D721Med (cell line): ENCODE measurements around the gene OPCML.

Source experiments
- DNase-seq: peaks from one replicate; pipeline ENCODE4 v3.0.0; 2011; ENCODE audit warnings: low spot score; ENCODE audit not compliant: insufficient read length
- FAIRE-seq: peaks from 2 replicates; lab custom pipeline; 2011; peaks lifted over from hg19 to GRCh38; lab: Jason Lieb, UNC
- CTCF ChIP-seq: IDR thresholded peaks from 2 replicates; pipeline ENCODE4 v1.5.1; 2012; ENCODE audit warnings: mild to moderate bottlenecking, control low read depth; ENCODE audit not compliant: insufficient read depth; ENCODE audit errors: missing control alignments

Gene OPCML

GRCh38 chr11:132523929-132524328 is 1008.4 kb downstream of the OPCML start:
- FAIRE-seq (no peak), DNase-seq (no peak)
- no peak for TF ChIP-seq CTCF

- FAIRE-seq, result no peak
- DNase-seq, result no peak
- no peak for TF ChIP-seq CTCF
These were observed 1012.1 kb downstream of the OPCML start for GRCh38 chr11:132520199-132520598.

DNA sequence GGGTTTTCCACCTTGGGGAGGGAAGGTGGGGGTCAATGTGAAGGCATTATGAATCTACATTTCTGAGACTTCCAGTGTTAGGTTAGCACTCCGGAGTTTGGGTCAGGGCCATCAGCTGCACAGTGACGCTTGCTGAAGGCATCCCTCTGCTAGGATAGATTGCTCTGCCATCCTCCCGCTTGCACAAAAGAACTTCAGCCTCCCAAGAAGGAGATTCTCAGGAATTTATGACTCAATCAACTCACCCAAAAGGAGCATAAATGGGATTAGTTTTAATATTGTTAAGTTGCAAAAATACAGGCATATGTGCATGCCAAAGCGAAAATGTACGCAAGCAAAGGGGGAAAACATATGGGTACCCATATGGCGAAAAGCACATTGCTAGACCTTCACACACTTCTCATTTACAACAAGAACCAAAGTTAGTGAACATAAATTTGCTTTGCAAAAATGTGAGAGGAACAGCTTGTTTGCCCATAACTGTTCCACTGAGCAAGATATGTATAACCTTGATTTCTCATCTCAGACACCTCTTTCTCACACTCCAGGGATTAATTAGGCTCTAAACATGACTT is 1013.0 kb downstream of the OPCML start:
- DNase-seq, result no peak
- no peak for TF ChIP-seq CTCF
- no peak for FAIRE-seq

GRCh38 chr11:132504501-132505041 is 1027.7 kb downstream of the OPCML start:
- FAIRE-seq (no peak), DNase-seq (no peak)
- no peak for TF ChIP-seq CTCF

GRCh38 chr11:132501356-132501755 is 1030.9 kb downstream of the OPCML start:
- no peak for TF ChIP-seq CTCF
- no peak for DNase-seq
- FAIRE-seq, result no peak

DNA sequence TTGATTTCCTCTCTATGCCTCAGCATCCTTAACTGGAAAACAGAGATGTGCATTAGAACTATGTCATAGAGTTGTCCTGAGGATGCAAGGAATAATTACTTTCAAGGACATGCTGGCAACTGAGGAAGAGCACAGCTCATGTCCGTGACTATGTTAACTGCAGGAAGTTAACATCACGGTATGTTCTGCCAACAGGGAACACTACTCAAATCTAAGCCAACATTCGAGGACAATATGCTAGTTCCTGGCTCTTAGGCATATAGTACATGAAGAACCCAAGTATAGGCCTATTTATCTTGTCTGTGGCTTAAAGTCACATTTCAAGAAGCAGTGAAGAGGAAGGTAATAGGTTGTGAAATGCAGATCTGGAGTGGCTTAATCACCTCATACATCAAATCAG is 1032.6 kb downstream of the OPCML start:
- TF ChIP-seq CTCF, result no peak
- DNase-seq (no peak), FAIRE-seq (no peak)

DNA sequence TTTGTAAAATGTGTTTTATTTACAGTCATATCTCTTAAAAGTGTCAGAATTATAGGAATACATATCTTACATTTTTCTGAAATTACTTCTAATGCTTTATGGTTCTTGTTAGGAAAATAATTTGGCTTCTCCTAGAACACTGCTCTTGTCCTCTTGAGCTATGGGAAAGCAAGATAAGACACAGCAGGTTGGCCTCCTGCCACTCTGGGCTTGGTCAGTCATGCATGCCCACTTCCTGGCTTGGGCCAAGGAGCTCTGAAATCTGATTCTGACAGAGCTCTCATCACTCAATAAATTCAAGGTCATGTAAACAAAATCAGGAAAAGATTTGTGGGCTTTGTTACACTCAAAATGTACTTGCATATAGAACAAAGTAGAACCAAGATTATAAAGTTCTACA is 1036.0 kb downstream of the OPCML start:
- no peak for TF ChIP-seq CTCF
- DNase-seq (no peak), FAIRE-seq (no peak)
